Pancreas (tissue), 10 donors: ENCODE results near the gene SARS2. TPM values are rescaled to one million over a fixed set of nuclear protein-coding genes. Genes with fewer than 3 reads are reported as not detected.

Source experiments
- ATAC-seq, 4 donors: fragments of 200-7000 bp; cut with Tn5 transposase; one replicate each; pipeline versions ENCODE4 v1.8.0 to v1.9.1; 2020; ENCODE audit warnings: mild to moderate bottlenecking in 4 of 4, moderate library complexity in 4 of 4
- DNase-seq, 6 donors: peaks; one replicate each; pipeline ENCODE4 v3.0.0-alpha.2; 2020
- FAIRE-seq: peaks from 2 replicates; lab custom pipeline; 2012; peaks lifted over from hg19 to GRCh38; lab: Jason Lieb, UNC
- H3K27ac ChIP-seq, 4 donors: fragments of 200-600 bp; sonication (generic); 1 replicate in 3 of 4; 2 replicates in 1 of 4; pipeline versions ENCODE4 v1.5.0 to v1.8.0; 2020
- H3K27me3 ChIP-seq, 4 donors: fragments of 200-600 bp; one replicate each; pipeline ENCODE4 v1.8.0; 2021
- H3K36me3 ChIP-seq, 3 donors: fragments of 200-600 bp; sonication (generic) in 1 of 3; one replicate each; pipeline versions ENCODE4 v1.5.0 to v1.8.0; 2020 to 2021
- H3K4me1 ChIP-seq, 3 donors: fragments of 200-600 bp; one replicate each; pipeline ENCODE4 v1.8.0; 2021
- H3K4me3 ChIP-seq, 4 donors: fragments of 200-600 bp; sonication (generic) in 2 of 4; one replicate each; pipeline versions ENCODE4 v1.5.0 to v1.8.0; 2020 to 2021
- H3K9me3 ChIP-seq, 4 donors: fragments of 200-600 bp; one replicate each; pipeline ENCODE4 v1.8.0; 2021
- WGBS, 2 donors: extraction: QIAGEN DNeasy Blood & Tissue Kit; methylation state at CpG; one replicate each; pipeline ENCODE4 v1.1.7; 2013; 5-methylcytosine and 5-hydroxymethylcytosine counted together
- intact Hi-C, 3 donors: fragments of 100-400 bp; cut with DNase I; formaldehyde crosslinking; loops; one replicate each; pipeline versions ENCODE4 v1.11.1 to v1.14.2; 2022
- polyA plus RNA-seq, 2 donors: library from polyadenylated mRNA; stranded (reverse); fragments of 200-250 nt; gene quantifications; one replicate each; pipeline ENCODE4 v1.2.3, GENCODE V29; 2013
- total RNA-seq, 6 donors: library from RNA; stranded (reverse); fragmentation: NEBNext Ultra II Directional in 4 of 6; extraction: Animal tissue kit (Norgen Biotek cat#: 25700) in 4 of 6; gene quantifications; one replicate each; pipeline versions ENCODE4 v1.2.1 to v1.2.4, GENCODE V29; 2021 to 2023
- TF ChIP-seq, protein P1 (sequence below), 4 donors: fragments of 200-600 bp; sonication (generic) in 3 of 4; IDR thresholded peaks; one replicate each; pipeline versions ENCODE4 v1.5.0 to v1.8.0; 2021; ENCODE audit warnings: antibody characterized with exemption in 4 of 4
- donor health status: healthy with polysubstance abuse.
- donor health status: DM: no; HTN: no; CAD: no; lungs with moderate emphysema.
- donor health status: DM: no; HTN: no; CAD: no.
- donor health status: control.
- donor health status: control.
- donor health status: Bipolar disorder and iron deficiency.
- donor health status: DM: yes; HTN: yes; CAD: no.
- donor health status: DM: no; HTN: no; CAD: no.
- donor health status: DM: no; HTN: no; CAD: no.
- donor health status: DM: yes; HTN: yes; CAD: no.

The SARS2 gene
- total and polyA plus RNA-seq, 8 donors: 8.8 to 80.6 (median 15.4) TPM

DNA sequence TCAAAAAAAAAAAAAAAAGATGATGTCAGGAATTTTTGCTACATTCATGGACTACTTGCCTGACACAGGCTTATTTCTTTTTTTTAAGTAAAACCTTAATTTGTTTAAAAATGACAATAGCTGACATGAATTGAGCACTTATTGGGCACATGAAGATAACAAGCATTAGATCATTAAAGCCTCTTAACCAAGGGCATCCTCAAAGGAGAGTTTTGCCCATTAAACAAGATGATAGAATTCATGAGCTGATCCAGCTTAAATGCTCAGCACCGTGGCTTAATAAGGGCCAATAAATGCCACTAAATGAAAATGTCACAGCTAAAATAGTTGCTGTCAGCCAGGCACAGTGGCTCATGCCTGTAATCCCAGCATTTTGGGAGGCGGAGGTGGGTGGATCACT lies 25.7 kb upstream of the SARS2 start:
- Histone ChIP-seq H3K36me3 (no peaks in the 10 kb centered on the region), H3K4me1 (peaks cover 0 to 4% (median 0%) of the 10 kb centered on the region in 3 donors), H3K4me3 (no peak overlapping the region), H3K27ac (no peak overlapping the region), H3K9me3 (no peaks in the 10 kb centered on the region), H3K27me3 (no peaks in the 10 kb centered on the region)
- WGBS, 2 donors: 85 to 89% methylated on average over 2 of the region's 2 CpGs
- intact Hi-C loops: no loop called here
- FAIRE-seq (no peak), DNase-seq (no peak), ATAC-seq (no peak)
- TF ChIP-seq, protein P1, sequence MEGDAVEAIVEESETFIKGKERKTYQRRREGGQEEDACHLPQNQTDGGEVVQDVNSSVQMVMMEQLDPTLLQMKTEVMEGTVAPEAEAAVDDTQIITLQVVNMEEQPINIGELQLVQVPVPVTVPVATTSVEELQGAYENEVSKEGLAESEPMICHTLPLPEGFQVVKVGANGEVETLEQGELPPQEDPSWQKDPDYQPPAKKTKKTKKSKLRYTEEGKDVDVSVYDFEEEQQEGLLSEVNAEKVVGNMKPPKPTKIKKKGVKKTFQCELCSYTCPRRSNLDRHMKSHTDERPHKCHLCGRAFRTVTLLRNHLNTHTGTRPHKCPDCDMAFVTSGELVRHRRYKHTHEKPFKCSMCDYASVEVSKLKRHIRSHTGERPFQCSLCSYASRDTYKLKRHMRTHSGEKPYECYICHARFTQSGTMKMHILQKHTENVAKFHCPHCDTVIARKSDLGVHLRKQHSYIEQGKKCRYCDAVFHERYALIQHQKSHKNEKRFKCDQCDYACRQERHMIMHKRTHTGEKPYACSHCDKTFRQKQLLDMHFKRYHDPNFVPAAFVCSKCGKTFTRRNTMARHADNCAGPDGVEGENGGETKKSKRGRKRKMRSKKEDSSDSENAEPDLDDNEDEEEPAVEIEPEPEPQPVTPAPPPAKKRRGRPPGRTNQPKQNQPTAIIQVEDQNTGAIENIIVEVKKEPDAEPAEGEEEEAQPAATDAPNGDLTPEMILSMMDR (IDR thresholded peaks at IDR 0.05): no peak

DNA sequence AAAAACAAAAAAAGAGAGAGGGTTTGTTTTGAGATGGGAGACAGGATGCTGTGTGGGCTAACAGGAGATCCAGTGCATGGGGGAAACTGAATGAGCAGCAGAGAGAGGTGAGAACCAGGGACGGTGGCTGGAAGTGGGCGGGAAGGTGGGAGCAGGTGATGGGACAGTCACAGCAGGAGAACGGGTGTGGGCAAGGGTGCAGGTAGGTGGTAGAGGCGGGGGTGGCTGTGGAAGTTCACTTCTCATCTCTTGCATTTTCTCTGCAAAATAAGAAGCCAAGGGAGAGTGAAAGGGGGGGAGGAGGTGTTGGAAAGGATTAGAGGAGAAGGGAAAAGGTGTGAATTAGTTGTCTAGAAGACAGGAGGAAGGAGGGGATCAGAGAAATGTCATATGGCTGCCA lies 23.1 kb upstream of the SARS2 start:
- H3K4me3 ChIP-seq: no peak overlapping the region
- WGBS, 2 donors: 73 to 81% methylated on average over 4 of the region's 4 CpGs
- no peaks in the 10 kb centered on the region for H3K27me3 ChIP-seq
- H3K36me3 ChIP-seq: no peaks in the 10 kb centered on the region
- no peak for DNase-seq
- FAIRE-seq: no peak
- TF ChIP-seq, protein P1 (IDR thresholded peaks at IDR 0.05): no peak
- intact Hi-C loops: no loop called here
- peak overlapping the region in 1 of 4 donors; percentile 42 for H3K27ac ChIP-seq
- peaks cover 0 to 11% (median 0%) of the 10 kb centered on the region in 3 donors for H3K4me1 ChIP-seq
- H3K9me3 ChIP-seq: no peaks in the 10 kb centered on the region
- ATAC-seq: no peak

- ATAC-seq (peak; percentile 32 to 72 (median 60)), FAIRE-seq (no peak), DNase-seq (peak in 1 of 6 donors; percentile 44)
- WGBS, 2 donors: 37 to 45% methylated on average over 13 of the region's 13 CpGs
- Histone ChIP-seq H3K9me3 (no peaks in the 10 kb centered on the region), H3K36me3 (no peaks in the 10 kb centered on the region), H3K27me3 (no peaks in the 10 kb centered on the region), H3K27ac (peak overlapping the region in 1 of 4 donors; percentile 42), H3K4me1 (peaks cover 0 to 11% (median 0%) of the 10 kb centered on the region in 3 donors), H3K4me3 (no peak overlapping the region)
- intact Hi-C loops: no loop called here
- TF ChIP-seq, protein P1 (IDR thresholded peaks at IDR 0.05): peak in 2 of 4 donors; percentile 13 to 19
These were observed 22.0 kb upstream of the SARS2 start for GRCh38 chr19:38952395-38953165.

GRCh38 chr19:38951187-38951586 lies 20.6 kb upstream of the SARS2 start:
- 64 to 80% methylated on average over 3 of the region's 3 CpGs for WGBS, 2 donors
- Histone ChIP-seq H3K4me3 (no peak overlapping the region), H3K27me3 (no peaks in the 10 kb centered on the region), H3K36me3 (no peaks in the 10 kb centered on the region), H3K27ac (no peak overlapping the region), H3K4me1 (peaks cover 0 to 11% (median 0%) of the 10 kb centered on the region in 3 donors), H3K9me3 (no peaks in the 10 kb centered on the region)
- intact Hi-C loops: no loop called here
- no peak for DNase-seq
- FAIRE-seq: no peak
- no peak for ATAC-seq
- TF ChIP-seq, protein P1 (IDR thresholded peaks at IDR 0.05): no peak
